HL-60 (cell line): ENCODE results near the gene MED28.

Experiments used
- CTCF ChIP-seq: IDR thresholded peaks from one replicate; pipeline ENCODE4 v1.5.1; 2011; ENCODE audit warnings: low read length, control low read depth, inconsistent platforms; ENCODE audit not compliant: insufficient read depth
- POLR2AphosphoS5 ChIP-seq: IDR thresholded peaks from 2 replicates; pipeline ENCODE4 v1.6.1; 2012; ENCODE audit warnings: low read depth
- REST ChIP-seq: IDR thresholded peaks from 2 replicates; pipeline ENCODE4 v1.6.1; 2012; ENCODE audit warnings: low read depth; ENCODE audit not compliant: insufficient replicate concordance

GRCh38 chr4:17639136-17639535 is 24.7 kb downstream of the MED28 start:
- TF ChIP-seq POLR2AphosphoS5, result no peak
- no peak for TF ChIP-seq CTCF
- TF ChIP-seq REST, result no peak
